GM21390 (cell line): ENCODE results near the gene LYL1.
A peak's percentile ranks its signal among the peaks of the same experiment; 100 is the strongest.

Source experiments
- ATAC-seq: cut with Tn5 transposase; IDR thresholded peaks from one replicate; pipeline ENCODE4 v1.9.1; 2021; ENCODE audit not compliant: unreplicated experiment

LYL1 gene

DNA sequence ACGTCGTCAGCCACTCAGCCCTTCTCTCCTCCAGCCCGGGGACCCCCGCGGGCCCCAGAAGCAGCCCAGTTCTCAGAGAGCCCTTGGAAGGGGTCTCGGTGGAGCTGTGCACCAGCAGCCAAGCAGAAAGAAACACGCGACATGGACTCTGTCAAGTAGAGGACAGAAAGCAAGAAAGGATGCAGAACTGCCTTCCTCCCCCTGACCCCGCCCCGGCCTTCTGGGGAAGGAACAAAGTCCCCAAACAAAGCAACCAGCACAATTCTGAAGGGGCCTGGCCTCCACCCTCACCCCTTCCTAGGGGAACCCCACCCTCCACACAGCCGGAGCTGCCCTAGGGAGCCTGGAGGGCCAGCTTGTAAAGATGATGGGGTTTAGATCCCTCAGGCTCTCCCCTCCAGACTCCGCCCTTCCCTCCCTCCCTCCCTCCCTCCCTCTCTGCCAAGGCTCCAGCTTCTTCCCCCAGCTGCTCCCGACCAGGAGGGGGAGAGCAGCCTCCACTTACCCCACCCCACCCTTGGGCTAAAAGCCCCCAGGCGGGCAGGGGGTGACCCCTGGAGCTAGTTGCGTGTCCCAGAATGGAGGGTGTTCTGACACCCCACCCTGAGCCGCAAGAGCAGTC is 7.8 kb downstream of the LYL1 start:
- ATAC-seq, result no peak

GRCh38 chr19:13094106-13094504 is 8.6 kb downstream of the LYL1 start:
- no peak for ATAC-seq

GRCh38 chr19:13093407-13094105 is 9.1 kb downstream of the LYL1 start:
- peak; percentile 49 for ATAC-seq

DNA sequence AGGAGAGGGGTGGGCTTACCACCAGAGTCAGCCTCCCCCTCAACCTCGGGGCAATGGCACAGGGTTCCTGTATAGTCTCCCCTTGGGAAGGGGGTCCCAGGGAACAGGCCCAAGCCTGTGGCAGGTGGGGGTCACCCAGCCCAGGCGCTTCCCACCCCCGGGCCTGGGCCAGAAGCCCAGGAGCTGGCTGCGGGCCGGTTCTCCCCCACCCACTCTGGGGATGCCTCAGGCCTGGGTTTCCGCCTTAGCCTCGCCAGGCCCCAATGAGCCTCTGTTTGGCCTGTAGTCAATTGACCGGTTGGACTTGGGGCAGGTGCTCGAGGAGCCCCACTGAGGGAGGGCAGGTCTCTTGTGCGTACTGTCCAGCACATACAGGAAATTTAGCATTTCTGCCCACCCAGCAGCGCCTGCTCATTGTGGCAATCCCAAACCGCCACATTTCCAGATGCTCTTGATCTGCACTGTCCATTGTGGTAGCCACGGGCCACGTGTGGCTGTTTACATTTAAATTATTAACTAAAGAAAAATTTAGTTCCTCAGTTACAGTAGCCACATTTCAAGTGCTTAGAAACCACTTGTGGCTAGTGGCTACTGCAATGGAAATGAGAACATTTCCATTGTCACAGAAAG is 9.9 kb downstream of the LYL1 start:
- no peak for ATAC-seq

DNA sequence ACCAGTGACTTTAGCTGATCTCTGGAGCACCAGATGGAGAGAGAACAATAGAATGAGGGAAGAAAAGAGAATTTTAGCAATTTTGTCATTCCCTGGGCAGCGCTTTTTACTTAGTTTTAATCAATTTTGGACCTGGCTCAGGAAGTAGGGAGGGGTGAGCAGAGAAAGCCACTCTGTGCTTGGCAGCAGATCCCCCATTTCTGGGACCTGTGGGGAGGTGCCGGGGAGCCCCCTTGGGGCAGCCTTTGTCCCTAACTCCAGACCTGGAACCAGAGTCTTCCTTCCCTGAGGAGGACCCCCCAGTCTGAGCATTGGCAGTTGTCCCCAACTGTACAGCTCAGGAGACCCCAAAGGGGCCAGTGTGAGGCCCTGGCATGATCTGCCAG is 10.5 kb downstream of the LYL1 start:
- no peak for ATAC-seq

DNA sequence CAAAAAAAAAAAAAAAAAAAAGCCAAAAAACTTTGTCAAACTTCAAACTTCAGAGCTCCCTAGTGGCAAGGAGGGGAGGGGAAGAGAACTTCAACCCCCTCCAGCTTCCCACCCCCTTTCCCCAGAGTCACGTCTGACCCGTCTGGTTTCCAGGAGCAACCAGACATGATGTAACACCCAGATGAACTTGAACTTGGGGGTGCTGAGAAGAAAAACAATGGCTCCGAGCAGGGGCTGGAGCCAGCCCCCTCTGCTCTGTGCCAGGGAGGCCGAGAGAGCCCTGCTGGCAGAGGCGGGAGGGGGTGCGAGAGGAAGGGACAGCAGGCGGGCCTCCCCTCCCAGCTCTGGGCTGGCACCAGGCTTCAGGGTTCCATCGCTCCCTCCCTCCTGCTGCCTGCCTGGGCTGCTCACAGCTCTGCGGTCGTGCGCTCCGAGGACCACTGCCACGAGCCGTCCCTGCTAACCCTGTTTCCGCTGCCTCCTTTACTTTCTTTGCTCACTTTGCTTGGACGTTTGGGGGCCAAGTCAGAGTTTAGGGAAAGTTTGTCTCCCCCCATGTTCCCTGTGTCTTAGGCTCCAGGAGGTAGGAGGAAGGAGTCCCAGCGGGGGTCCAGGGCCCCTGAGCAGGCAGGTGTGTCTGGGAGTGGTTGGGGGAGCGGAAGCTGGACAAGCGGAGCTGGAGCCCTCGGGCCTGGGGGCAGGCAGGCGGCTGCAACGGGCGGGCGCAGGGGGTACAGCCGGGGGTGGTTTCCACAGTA is 11.1 kb downstream of the LYL1 start:
- no peak for ATAC-seq

GRCh38 chr19:13090511-13091231 is 12.0 kb downstream of the LYL1 start:
- ATAC-seq, result no peak

DNA sequence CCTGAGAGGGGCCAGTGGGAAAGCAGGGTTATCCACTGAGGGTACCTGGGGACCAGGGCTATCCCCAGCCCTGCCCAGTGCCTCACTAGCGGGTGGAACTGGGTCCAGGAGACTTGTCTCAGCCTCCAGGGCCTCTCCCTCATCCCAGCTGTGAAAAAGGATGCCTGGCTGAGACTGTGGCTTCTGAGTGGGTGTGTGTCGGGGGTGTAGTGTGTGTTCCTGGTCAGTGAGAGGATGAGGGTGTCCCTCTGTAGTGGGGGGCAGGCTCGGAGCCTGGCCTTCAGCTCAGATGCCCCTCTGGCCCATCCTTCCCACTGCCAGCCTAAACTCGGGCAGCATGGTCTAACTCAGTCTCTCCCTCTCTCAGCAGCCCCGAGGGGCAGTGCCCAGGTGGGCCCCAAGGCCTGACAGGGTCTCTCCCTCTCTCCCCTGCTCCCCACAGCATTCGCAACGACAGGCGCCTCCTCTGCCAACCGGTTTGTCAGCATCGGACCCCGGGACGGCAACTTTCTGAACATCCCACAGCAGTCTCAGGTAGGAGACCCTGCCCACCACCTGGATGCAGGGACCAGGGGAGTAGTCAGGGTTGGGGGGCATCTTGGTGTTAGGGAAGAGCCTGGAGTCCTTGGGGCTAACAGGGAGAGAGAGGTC is 12.7 kb downstream of the LYL1 start:
- no peak for ATAC-seq

DNA sequence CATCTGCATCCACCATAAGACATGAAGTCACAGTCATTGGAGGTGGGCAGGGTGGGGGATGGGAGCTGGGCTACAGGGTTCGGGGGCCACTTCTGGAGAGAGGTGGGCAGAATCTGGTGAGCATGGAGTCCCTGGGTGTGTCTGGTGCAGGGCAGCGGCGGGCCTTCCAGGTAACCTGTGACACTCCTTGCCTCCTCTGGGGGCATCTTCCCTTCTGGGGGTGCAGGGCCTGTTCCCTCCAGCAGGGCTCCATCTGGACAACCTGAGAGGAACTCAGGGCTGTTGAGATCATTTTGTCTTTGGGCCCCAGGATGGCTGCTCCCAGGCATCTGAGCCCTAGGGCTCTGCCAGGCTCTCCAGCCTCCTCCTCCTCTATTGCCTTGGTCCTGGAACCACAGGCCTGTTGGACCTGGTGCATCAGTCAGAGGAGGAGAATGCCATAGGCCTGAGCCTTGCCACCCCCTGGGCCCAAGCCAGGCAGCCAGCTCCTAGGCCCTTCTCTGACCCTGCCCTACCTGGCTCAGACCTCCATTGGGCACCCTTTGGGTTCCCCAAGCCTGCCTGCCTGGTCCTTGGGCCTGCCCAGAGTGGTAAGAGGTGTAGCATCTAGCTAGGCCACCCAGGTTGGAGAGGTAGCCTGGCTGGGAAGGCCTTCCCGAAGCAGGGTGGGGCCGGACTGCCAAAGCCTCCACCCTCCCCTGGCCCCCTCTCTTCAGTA is 13.4 kb downstream of the LYL1 start:
- ATAC-seq, result no peak

DNA sequence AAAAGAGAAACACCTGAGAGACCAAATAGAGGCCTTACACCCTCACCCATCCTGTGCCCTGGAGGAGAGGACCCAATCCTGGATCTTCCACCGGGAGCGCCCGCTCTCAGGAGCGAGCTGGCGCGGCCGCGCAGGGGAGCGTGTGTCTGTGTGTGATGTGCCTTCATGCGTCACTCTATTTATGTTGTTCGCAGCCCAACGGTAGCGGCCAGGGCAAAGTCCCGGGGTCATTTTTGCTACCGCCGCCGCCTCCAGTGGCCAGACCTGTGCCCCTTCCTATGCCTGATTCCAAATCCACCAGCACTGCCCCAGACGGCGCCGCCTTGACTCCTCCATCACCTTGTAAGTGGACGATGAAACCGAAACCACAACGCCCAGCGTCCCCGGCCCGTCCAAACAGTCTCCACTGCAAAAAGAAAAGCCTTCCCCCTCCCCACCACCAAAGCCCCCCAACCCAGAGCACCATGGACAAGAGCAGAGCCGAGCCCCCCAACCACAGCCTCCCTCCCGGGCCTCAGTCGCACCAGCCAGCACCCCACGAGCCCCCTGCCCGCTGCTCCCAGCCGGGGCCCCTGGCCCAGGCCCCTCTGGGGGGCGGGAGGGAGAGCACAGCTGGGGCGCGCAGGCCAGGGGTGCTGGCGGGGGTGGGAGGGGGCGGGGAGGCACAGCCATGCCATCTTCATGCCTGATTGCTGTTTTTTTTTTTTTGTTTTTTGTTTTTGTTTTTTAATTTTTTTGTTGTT is 14.7 kb downstream of the LYL1 start:
- ATAC-seq, result no peak

DNA sequence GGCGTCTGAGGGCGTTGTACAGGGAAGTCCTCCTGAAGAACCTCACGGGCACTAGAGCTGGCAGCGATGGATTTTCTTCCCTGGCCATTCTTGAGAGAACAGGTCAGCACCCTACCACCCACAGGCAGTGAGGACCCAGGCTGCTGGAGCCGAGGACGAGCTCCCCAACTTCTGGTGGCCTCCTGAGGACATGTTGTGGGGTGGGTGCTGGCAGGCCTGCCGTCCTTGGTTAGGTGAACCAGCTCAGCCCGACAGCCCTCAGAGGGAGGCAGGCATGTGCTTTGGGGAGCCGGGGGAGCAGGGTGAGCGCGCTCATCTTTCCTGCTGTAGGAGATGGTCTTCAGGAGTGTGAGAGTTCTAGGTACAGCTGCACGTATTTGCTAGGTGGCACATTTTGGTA is 15.4 kb downstream of the LYL1 start:
- no peak for ATAC-seq

DNA sequence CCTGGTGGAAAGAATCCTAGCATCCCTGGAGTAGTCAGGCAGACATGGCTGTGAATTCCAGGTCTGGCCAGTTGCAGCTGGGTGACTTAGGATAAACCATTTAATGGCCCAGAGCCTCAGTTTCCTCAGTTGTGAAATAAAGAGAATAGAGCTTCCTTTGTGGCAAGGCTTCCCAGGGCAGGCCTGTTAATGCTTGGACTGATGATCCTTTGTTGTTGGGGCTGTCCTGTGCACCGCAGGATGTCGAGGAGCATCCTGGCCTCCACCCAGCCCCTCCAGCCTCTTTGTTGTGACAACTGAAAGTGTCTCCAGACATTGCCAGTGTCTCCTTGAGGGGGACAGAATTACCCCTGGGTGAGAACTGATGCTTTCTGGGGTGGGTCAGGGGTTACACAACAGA is 16.3 kb downstream of the LYL1 start:
- no peak for ATAC-seq

DNA sequence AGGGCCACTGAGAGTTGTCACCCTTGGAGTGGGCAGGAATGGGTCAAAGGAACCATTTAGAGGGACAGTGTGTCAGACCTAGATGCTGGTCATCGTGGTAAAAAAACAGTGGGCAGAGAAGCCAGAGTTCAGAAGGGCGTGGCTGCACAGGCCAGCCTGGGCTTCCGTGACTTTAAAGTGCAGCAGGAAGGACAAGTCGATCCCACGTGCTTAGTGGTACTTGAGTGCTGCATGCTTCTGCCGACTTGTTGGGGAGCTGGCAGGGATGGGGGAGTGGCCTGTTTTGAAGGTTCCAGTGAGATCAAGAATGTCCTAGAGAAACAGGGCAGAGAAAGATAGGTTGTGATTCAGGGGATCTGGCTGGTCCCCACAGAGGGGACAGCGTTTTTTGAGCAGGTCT is 17.0 kb downstream of the LYL1 start:
- no peak for ATAC-seq

GRCh38 chr19:13083627-13084026 is 19.0 kb downstream of the LYL1 start:
- ATAC-seq, result no peak

GRCh38 chr19:13083008-13083404 is 19.7 kb downstream of the LYL1 start:
- ATAC-seq, result no peak

DNA sequence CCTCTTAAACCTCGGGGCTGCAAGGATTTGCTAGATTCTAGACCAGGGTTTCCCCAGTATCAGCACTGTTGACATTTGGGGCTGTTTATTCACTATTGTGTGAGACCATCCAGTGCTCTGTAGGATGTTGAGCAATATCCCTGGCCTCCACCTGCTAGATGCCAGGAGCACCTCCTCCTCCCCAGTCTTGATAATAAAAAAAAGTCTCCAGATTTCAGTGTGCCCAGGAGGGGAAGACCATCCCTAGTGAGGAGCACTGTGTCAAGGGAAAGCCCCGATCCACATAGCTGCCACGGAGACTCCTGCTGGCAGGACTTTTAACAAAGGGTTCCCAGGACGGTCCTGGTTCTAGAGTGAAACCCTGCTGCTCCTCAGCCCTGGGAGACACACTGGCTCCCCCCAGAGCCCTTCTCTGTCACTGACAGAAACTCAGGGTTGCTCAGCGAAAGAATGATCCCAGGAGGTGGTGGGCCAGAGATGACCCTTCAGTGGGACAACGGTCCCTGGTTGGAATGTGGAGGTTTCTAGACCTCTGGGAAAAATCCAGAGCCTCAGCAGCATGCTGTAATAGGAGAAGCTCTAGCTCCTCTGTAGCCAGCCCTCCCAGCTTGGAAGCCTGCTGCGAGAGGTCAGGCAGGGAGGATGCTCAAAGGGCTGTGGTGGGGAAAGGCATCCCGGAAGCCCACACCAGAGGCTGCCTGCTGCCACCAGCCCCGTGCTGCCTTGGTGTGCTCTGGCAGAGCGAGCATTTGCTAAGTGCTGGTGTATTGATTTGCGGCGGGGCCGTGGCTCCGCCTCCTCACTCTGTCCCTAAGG is 20.3 kb downstream of the LYL1 start:
- ATAC-seq, result no peak

GRCh38 chr19:13079542-13079986 is 23.1 kb downstream of the LYL1 start:
- ATAC-seq, result no peak

DNA sequence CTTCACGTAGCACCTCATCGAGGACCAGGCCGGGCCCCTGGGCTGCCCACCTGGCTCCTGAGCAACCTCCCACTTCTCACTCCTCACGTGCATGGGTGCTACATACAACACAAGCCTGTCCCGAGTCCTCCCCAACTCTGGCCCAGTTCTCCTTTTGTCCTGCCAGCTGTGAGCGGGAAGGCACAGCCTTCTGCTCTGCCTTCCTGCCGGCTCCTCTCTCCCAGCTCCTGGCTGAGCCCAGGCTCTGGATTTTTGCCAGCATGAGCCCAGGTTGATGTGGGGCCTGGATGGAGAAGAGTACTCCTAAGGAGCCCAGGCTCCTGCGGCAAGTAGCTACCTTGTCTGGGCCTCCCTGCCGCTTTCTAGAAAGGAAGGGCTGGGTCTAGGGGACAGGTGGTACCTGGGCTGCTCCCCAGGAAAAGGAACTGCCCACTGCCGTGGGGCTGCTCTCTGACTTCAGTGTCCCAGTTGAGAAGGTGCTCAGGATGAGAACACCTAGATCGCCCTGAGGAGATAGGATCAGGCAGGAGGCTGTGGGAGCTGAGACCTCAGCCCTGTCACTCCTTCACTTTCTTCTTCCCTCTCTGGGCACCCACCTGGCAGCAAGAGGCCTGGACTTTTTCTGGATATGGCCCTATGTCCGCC is 23.6 kb downstream of the LYL1 start:
- ATAC-seq, result no peak
